Measurements from ENCODE around the gene MTFR1L.

The MTFR1L gene

DNA sequence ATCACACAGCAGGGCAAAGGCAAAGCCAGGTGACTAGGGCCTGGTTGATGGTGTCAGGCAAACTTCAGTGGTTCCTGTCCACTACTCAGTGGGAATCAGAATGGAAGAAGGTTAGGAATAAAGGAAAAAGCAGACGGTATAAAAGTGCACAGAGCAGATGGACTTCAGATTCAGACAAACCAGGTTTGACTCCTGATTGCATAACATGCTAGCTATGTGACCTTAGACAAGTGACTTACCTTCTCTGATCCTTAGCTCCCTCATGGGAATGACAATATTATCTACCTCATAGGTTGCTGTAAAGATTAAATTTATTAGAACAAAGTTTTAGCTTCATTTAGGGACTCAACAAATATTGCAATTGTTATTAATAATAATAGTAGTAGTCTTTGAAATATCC is 50.9 kb downstream of the MTFR1L start:
- Histone ChIP-seq H3K4me1 (ENCODE audit: insufficient read depth, low read length, severe bottlenecking) (peaks cover 21% of the 10 kb centered on the region), H3K9me3 (ENCODE audit: low read length) (no peaks in the 10 kb centered on the region), H3K9ac (ENCODE audit: low read length) (no peak overlapping the region), H3K27ac (ENCODE audit: low read depth, low read length, poor library complexity, severe bottlenecking) (no peak overlapping the region), H3K4me3 (ENCODE audit: low read depth, low read length, poor library complexity, severe bottlenecking) (no peak overlapping the region), H3K9me2 (ENCODE audit: low read depth, low read length) (no peaks in the 10 kb centered on the region), H3F3A (ENCODE audit: insufficient read depth, low read length) (no peaks in the 10 kb centered on the region), H3K36me3 (ENCODE audit: insufficient read depth, low read length) (no peaks in the 10 kb centered on the region), H2AFZ (ENCODE audit: low read length) (no peak overlapping the region), H3K79me2 (ENCODE audit: insufficient read depth, low read length) (no peaks in the 10 kb centered on the region), H3K4me2 (ENCODE audit: low read length) (no peak overlapping the region), H4K20me1 (ENCODE audit: insufficient read depth, low read length) (no peaks in the 10 kb centered on the region), H3K27me3 (ENCODE audit: insufficient read depth, low read length) (no peaks in the 10 kb centered on the region)
- no peak for TF ChIP-seq EZH2 (IDR thresholded peaks at IDR 0.05; ENCODE audit: borderline replicate concordance, low read length)
- TF ChIP-seq, protein P1, sequence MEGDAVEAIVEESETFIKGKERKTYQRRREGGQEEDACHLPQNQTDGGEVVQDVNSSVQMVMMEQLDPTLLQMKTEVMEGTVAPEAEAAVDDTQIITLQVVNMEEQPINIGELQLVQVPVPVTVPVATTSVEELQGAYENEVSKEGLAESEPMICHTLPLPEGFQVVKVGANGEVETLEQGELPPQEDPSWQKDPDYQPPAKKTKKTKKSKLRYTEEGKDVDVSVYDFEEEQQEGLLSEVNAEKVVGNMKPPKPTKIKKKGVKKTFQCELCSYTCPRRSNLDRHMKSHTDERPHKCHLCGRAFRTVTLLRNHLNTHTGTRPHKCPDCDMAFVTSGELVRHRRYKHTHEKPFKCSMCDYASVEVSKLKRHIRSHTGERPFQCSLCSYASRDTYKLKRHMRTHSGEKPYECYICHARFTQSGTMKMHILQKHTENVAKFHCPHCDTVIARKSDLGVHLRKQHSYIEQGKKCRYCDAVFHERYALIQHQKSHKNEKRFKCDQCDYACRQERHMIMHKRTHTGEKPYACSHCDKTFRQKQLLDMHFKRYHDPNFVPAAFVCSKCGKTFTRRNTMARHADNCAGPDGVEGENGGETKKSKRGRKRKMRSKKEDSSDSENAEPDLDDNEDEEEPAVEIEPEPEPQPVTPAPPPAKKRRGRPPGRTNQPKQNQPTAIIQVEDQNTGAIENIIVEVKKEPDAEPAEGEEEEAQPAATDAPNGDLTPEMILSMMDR (IDR thresholded peaks at IDR 0.05; ENCODE audit: low read length) = no peak

DNA sequence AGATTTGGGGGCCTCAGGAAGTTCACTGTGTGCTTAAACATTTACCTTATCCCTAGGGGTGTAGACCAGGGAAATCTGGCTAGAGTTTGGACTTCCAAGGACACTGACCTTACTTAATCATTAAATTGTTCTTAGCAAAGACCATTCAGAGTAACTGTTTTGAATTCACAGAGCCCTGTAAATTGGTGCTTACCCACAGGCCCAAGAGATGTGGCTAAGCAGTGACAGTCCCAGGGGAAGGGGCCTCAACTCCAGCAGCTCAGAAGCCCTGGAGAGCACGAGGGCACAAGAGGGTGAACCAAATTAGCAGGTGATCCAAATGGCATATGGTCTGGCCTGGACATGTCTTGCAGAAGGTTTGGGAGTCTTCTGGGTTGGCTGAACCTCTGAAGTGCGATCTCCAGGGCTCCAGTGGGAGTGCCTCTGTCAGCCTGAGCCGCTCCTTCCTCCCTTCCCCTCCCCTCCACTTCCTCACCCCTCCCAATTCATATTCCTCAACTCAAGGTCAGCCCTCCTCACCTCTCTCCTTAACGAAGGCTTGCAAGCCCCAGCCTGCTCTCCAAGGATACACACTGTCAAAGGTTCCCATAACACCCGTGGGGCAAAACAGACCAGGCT is 51.4 kb downstream of the MTFR1L start:
- H2AFZ ChIP-seq (ENCODE audit: low read length) = no peak overlapping the region
- no peaks in the 10 kb centered on the region for H4K20me1 ChIP-seq (ENCODE audit: insufficient read depth, low read length)
- H3K9me2 ChIP-seq (ENCODE audit: low read depth, low read length) = no peaks in the 10 kb centered on the region
- H3K4me3 ChIP-seq (ENCODE audit: low read depth, low read length, poor library complexity, severe bottlenecking) = no peak overlapping the region
- no peaks in the 10 kb centered on the region for H3K9me3 ChIP-seq (ENCODE audit: low read length)
- H3K27ac ChIP-seq (ENCODE audit: low read depth, low read length, poor library complexity, severe bottlenecking) = no peak overlapping the region
- TF ChIP-seq EZH2 (IDR thresholded peaks at IDR 0.05; ENCODE audit: borderline replicate concordance, low read length) = no peak
- TF ChIP-seq, protein P1 (IDR thresholded peaks at IDR 0.05; ENCODE audit: low read length) = no peak
- no peaks in the 10 kb centered on the region for H3K27me3 ChIP-seq (ENCODE audit: insufficient read depth, low read length)
- no peaks in the 10 kb centered on the region for H3K36me3 ChIP-seq (ENCODE audit: insufficient read depth, low read length)
- peaks cover 24% of the 10 kb centered on the region for H3K4me1 ChIP-seq (ENCODE audit: insufficient read depth, low read length, severe bottlenecking)
- no peaks in the 10 kb centered on the region for H3K79me2 ChIP-seq (ENCODE audit: insufficient read depth, low read length)
- no peaks in the 10 kb centered on the region for H3F3A ChIP-seq (ENCODE audit: insufficient read depth, low read length)
- H3K4me2 ChIP-seq (ENCODE audit: low read length) = no peak overlapping the region
- no peak overlapping the region for H3K9ac ChIP-seq (ENCODE audit: low read length)

DNA sequence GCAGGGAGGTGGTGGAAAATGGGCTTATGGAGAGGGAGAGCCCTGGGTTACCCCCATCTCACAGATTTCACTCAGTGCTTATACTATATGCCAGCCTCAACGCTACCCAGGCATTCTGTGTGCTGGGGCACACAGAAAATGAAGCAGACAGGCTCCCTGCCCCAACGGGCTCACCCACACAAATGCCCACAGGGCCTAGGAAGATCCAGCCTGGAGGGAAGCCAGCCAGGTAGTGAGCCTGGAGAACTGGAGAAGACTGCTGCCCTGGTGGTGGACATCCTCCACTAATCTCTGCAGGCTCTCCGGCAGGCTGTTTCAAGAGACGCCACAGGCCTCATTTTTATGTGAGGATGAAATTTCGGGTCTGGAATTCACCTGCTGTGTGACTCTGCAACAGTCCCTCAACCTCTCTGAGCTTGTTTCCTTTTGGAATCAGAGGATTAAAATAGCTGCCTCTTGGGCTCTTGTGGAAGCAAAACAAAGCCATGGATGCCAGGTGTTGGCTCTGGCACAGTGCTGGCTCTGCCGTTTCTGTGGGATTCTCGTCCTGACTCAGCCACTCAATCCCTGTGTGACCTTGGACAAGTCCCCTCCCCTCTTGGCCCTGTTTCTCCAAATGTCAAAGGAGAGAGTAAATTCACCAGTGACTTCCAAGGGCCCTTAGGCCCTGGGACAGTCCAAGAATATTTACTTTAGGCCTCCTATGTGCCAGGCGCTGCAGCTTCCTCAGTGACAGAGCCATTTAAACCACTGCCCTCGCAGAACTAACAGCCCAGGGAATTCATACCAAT is 52.1 kb downstream of the MTFR1L start:
- H3K27ac ChIP-seq (ENCODE audit: low read depth, low read length, poor library complexity, severe bottlenecking) = no peak overlapping the region

More for the DNA sequence above, 52.1 kb downstream of the MTFR1L start:
- no peaks in the 10 kb centered on the region for H3K27me3 ChIP-seq (ENCODE audit: insufficient read depth, low read length)
- no peak overlapping the region for H3K4me3 ChIP-seq (ENCODE audit: low read depth, low read length, poor library complexity, severe bottlenecking)
- TF ChIP-seq, protein P1 (IDR thresholded peaks at IDR 0.05; ENCODE audit: low read length) = no peak
- TF ChIP-seq EZH2 (IDR thresholded peaks at IDR 0.05; ENCODE audit: borderline replicate concordance, low read length) = no peak
- no peaks in the 10 kb centered on the region for H3K79me2 ChIP-seq (ENCODE audit: insufficient read depth, low read length)
- H3F3A ChIP-seq (ENCODE audit: insufficient read depth, low read length) = no peaks in the 10 kb centered on the region
- no peak overlapping the region for H2AFZ ChIP-seq (ENCODE audit: low read length)
- no peaks in the 10 kb centered on the region for H3K36me3 ChIP-seq (ENCODE audit: insufficient read depth, low read length)
- H3K4me2 ChIP-seq (ENCODE audit: low read length) = no peak overlapping the region
- H4K20me1 ChIP-seq (ENCODE audit: insufficient read depth, low read length) = no peaks in the 10 kb centered on the region
- no peaks in the 10 kb centered on the region for H3K9me2 ChIP-seq (ENCODE audit: low read depth, low read length)
- no peaks in the 10 kb centered on the region for H3K9me3 ChIP-seq (ENCODE audit: low read length)
- H3K4me1 ChIP-seq (ENCODE audit: insufficient read depth, low read length, severe bottlenecking) = peaks cover 24% of the 10 kb centered on the region
- H3K9ac ChIP-seq (ENCODE audit: low read length) = no peak overlapping the region
